HepG2 (cell line): ENCODE measurements around the gene ZSWIM8. TPM values are rescaled to one million over a fixed set of nuclear protein-coding genes. Genes with fewer than 3 reads are reported as not detected.

Source experiments
- CENPT ChIP-seq: sonication (generic); formaldehyde crosslinking; IDR thresholded peaks from 2 replicates; pipeline ENCODE4 v1.8.0; 2022; ENCODE audit warnings: low read depth, mild to moderate bottlenecking, moderate library complexity, missing genetic modification reagents
- CENPX ChIP-seq: sonication (generic); formaldehyde crosslinking; IDR thresholded peaks from 2 replicates; pipeline ENCODE4 v1.9.0; 2021; ENCODE audit warnings: mild to moderate bottlenecking, missing genetic modification reagents, moderate library complexity
- KMT2A ChIP-seq: sonication (generic); formaldehyde crosslinking; IDR thresholded peaks from 2 replicates; pipeline ENCODE4 v1.4.0; 2020; ENCODE audit warnings: missing genetic modification reagents
- MYC ChIP-seq: sonication (generic); formaldehyde crosslinking; IDR thresholded peaks from 2 replicates; pipeline ENCODE4 v1.9.0; 2021; ENCODE audit warnings: missing genetic modification reagents, borderline replicate concordance
- PLRG1 ChIP-seq: fragments of 450-650 bp; conservative IDR thresholded peaks from 2 replicates; pipeline ENCODE4 v1.6.1; 2016
- POGZ ChIP-seq: sonication (generic); formaldehyde crosslinking; IDR thresholded peaks from 2 replicates; pipeline ENCODE4 v1.4.0; 2020; ENCODE audit warnings: mild to moderate bottlenecking, missing genetic modification reagents
- PPARG ChIP-seq: conservative IDR thresholded peaks from 2 replicates; pipeline ENCODE4 v1.6.1; 2016; ENCODE audit warnings: missing biosample characterization, missing genetic modification reagents
- RFXAP ChIP-seq: sonication (generic); formaldehyde crosslinking; IDR thresholded peaks from 2 replicates; pipeline ENCODE4 v1.4.0; 2020; ENCODE audit warnings: missing genetic modification reagents, borderline replicate concordance
- TAF1 ChIP-seq: sonication (generic); formaldehyde crosslinking; IDR thresholded peaks from 2 replicates; pipeline ENCODE4 v1.4.0; 2020; ENCODE audit warnings: missing genetic modification reagents
- ZNF205 ChIP-seq: IDR thresholded peaks from 2 replicates; pipeline ENCODE4 v1.6.1; 2018; ENCODE audit warnings: missing biosample characterization, missing genetic modification reagents
- ZNF460 ChIP-seq: sonication (generic); formaldehyde crosslinking; IDR thresholded peaks from 2 replicates; pipeline ENCODE4 v1.5.1; 2020; ENCODE audit warnings: missing genetic modification reagents, mild to moderate bottlenecking, borderline replicate concordance
- ZNF563 ChIP-seq: sonication (generic); formaldehyde crosslinking; IDR thresholded peaks from 2 replicates; pipeline ENCODE4 v1.8.0; 2022; ENCODE audit warnings: mild to moderate bottlenecking, moderate library complexity, missing genetic modification reagents
- ZNF570 ChIP-seq: sonication (generic); formaldehyde crosslinking; IDR thresholded peaks from 2 replicates; pipeline ENCODE4 v1.4.0; 2020; ENCODE audit warnings: mild to moderate bottlenecking, missing genetic modification reagents, borderline replicate concordance
- ZNF709 ChIP-seq: sonication (generic); formaldehyde crosslinking; IDR thresholded peaks from 2 replicates; pipeline ENCODE4 v1.5.0; 2020; ENCODE audit warnings: mild to moderate bottlenecking, missing genetic modification reagents
- ZNF777 ChIP-seq: sonication (generic); formaldehyde crosslinking; IDR thresholded peaks from 2 replicates; pipeline ENCODE4 v1.4.0; 2020; ENCODE audit warnings: missing genetic modification reagents
- polyA plus RNA-seq, 8 experiments: library from polyadenylated mRNA; depleted of rRNA in 3 of 8; stranded (reverse) in 7 of 8; unstranded in 1 of 8; fragments of >200 nt; fragmentation: Illumina TruSeq in 4 of 8; extraction: Trizol in 4 of 8; gene quantifications; 2 replicates each; pipeline versions ENCODE4 v1.2.1 to v1.2.3, GENCODE V29; 2011 to 2016; ENCODE audit warnings: low read depth in 4 of 8, missing spikeins in 1 of 8, mixed read lengths in 1 of 8; ENCODE audit not compliant: insufficient read depth in 1 of 8
- total RNA-seq, 5 experiments: library from RNA; depleted of rRNA; stranded (reverse); fragments of >200 nt; fragmentation: Illumina TruSeq; extraction: Trizol; gene quantifications; 2 replicates each; pipeline ENCODE4 v1.2.3, GENCODE V29; 2016; ENCODE audit warnings: low read depth in 1 of 5
- TF ChIP-seq, protein P1 (sequence below): sonication (generic); formaldehyde crosslinking; IDR thresholded peaks from 2 replicates; pipeline ENCODE4 v1.8.0; 2022; ENCODE audit warnings: mild to moderate bottlenecking, missing genetic modification reagents; ENCODE audit not compliant: insufficient replicate concordance
- TF ChIP-seq, protein P2 (sequence below): sonication (generic); formaldehyde crosslinking; IDR thresholded peaks from 2 replicates; pipeline ENCODE4 v1.4.0; 2020; ENCODE audit warnings: missing genetic modification reagents, borderline replicate concordance
- TF ChIP-seq, protein P3 (sequence below): sonication (generic); formaldehyde crosslinking; IDR thresholded peaks from 2 replicates; pipeline ENCODE4 v1.4.0; 2020; ENCODE audit warnings: missing genetic modification reagents
- TF ChIP-seq, protein P4 (sequence below): sonication (generic); formaldehyde crosslinking; IDR thresholded peaks from 2 replicates; pipeline ENCODE4 v1.5.1; 2020; ENCODE audit warnings: mild to moderate bottlenecking, moderate library complexity, missing genetic modification reagents

The ZSWIM8 gene
- total and polyA plus RNA-seq, 2 of the 13 experiments (the other 11 are each of a cell fraction or from before 2014, with no cell fraction given): 39.9 to 98.2 TPM

DNA sequence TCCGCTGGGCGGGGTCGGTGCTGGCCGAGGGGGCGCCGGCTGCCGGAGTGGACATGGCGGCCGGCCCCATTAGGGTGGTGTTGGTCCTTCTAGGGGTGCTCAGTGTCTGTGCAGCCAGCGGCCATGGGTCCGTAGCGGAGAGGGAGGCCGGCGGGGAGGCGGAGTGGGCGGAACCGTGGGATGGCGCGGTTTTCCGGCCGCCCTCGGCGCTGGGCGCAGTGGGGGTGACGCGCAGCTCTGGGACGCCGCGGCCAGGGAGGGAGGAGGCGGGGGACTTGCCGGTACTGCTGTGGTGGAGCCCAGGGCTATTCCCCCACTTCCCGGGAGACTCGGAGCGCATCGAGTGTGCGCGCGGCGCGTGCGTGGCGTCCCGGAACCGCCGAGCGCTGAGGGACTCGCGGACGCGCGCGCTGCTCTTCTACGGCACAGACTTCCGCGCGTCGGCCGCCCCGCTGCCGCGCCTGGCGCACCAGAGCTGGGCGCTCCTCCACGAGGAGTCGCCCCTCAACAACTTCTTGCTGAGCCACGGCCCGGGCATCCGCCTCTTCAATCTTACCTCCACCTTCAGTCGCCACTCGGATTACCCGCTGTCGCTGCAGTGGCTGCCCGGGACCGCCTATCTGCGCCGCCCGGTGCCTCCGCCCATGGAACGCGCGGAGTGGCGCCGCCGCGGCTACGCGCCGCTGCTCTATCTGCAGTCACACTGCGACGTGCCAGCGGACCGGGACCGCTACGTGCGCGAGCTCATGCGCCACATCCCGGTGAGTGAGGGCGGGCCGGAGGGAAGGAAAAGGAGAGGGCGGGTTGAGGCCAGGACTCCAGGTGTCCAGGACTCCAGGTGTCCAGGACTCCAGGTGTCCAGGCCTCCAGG is 12.9 kb upstream of the ZSWIM8 start (continued):
- TF ChIP-seq, protein P1, sequence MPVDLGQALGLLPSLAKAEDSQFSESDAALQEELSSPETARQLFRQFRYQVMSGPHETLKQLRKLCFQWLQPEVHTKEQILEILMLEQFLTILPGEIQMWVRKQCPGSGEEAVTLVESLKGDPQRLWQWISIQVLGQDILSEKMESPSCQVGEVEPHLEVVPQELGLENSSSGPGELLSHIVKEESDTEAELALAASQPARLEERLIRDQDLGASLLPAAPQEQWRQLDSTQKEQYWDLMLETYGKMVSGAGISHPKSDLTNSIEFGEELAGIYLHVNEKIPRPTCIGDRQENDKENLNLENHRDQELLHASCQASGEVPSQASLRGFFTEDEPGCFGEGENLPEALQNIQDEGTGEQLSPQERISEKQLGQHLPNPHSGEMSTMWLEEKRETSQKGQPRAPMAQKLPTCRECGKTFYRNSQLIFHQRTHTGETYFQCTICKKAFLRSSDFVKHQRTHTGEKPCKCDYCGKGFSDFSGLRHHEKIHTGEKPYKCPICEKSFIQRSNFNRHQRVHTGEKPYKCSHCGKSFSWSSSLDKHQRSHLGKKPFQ: peak; percentile 68
- TF ChIP-seq CENPT (CRISPR knock-in tag) (0 out of 2 replicates have a peak, but pooled peaks have one; percentile 24), PPARG (CRISPR knock-in tag) (0 out of 2 replicates have a peak, but pooled peaks have one; percentile 45), ZNF460 (CRISPR knock-in tag) (no peak), RFXAP (CRISPR knock-in tag) (0 out of 2 replicates have a peak, but pooled peaks have one; percentile 29), CENPX (CRISPR knock-in tag) (no peak), MYC (CRISPR knock-in tag) (peak; percentile 84), ZNF205 (CRISPR knock-in tag) (0 out of 2 replicates have a peak, but pooled peaks have one; percentile 39), TAF1 (CRISPR knock-in tag) (peak; percentile 57), PLRG1 (no peak), ZNF777 (CRISPR knock-in tag) (no peak; the same call in 1 of the 2 replicates), ZNF570 (no peak), POGZ (CRISPR knock-in tag) (peak; percentile 22; the same call in 1 of the 2 replicates), ZNF563 (peak; percentile 21; the same call in 1 of the 2 replicates), KMT2A (CRISPR knock-in tag) (peak; percentile 83), ZNF709 (CRISPR knock-in tag) (0 out of 2 replicates have a peak, but pooled peaks have one; percentile 60)
- TF ChIP-seq, protein P2, sequence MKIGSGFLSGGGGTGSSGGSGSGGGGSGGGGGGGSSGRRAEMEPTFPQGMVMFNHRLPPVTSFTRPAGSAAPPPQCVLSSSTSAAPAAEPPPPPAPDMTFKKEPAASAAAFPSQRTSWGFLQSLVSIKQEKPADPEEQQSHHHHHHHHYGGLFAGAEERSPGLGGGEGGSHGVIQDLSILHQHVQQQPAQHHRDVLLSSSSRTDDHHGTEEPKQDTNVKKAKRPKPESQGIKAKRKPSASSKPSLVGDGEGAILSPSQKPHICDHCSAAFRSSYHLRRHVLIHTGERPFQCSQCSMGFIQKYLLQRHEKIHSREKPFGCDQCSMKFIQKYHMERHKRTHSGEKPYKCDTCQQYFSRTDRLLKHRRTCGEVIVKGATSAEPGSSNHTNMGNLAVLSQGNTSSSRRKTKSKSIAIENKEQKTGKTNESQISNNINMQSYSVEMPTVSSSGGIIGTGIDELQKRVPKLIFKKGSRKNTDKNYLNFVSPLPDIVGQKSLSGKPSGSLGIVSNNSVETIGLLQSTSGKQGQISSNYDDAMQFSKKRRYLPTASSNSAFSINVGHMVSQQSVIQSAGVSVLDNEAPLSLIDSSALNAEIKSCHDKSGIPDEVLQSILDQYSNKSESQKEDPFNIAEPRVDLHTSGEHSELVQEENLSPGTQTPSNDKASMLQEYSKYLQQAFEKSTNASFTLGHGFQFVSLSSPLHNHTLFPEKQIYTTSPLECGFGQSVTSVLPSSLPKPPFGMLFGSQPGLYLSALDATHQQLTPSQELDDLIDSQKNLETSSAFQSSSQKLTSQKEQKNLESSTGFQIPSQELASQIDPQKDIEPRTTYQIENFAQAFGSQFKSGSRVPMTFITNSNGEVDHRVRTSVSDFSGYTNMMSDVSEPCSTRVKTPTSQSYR (CRISPR knock-in tag): no peak
- TF ChIP-seq, protein P3, sequence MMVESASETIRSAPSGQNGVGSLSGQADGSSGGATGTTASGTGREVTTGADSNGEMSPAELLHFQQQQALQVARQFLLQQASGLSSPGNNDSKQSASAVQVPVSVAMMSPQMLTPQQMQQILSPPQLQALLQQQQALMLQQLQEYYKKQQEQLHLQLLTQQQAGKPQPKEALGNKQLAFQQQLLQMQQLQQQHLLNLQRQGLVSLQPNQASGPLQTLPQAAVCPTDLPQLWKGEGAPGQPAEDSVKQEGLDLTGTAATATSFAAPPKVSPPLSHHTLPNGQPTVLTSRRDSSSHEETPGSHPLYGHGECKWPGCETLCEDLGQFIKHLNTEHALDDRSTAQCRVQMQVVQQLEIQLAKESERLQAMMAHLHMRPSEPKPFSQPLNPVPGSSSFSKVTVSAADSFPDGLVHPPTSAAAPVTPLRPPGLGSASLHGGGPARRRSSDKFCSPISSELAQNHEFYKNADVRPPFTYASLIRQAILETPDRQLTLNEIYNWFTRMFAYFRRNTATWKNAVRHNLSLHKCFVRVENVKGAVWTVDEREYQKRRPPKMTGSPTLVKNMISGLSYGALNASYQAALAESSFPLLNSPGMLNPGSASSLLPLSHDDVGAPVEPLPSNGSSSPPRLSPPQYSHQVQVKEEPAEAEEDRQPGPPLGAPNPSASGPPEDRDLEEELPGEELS: peak; percentile 29; the same call in 1 of the 2 replicates
- TF ChIP-seq, protein P4, sequence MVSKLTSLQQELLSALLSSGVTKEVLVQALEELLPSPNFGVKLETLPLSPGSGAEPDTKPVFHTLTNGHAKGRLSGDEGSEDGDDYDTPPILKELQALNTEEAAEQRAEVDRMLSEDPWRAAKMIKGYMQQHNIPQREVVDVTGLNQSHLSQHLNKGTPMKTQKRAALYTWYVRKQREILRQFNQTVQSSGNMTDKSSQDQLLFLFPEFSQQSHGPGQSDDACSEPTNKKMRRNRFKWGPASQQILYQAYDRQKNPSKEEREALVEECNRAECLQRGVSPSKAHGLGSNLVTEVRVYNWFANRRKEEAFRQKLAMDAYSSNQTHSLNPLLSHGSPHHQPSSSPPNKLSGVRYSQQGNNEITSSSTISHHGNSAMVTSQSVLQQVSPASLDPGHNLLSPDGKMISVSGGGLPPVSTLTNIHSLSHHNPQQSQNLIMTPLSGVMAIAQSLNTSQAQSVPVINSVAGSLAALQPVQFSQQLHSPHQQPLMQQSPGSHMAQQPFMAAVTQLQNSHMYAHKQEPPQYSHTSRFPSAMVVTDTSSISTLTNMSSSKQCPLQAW (CRISPR knock-in tag): 0 out of 2 replicates have a peak, but pooled peaks have one; percentile 22
